Stimulated activated naive CD8-positive, alpha-beta T cell treated with anti-CD3 and anti-CD28 coated beads, Interleukin-15, Interleukin-2, amounts not matched to agents 100 U/mL and 50 U/mL, for 24 hours (primary cell): Measurements from ENCODE around the gene EFL1.
"Not testable (repeated sequence)": the region's sequence is repeated elsewhere in the genome, so short reads cannot be mapped to it uniquely, and the experiment has no call there.

ENCODE experiments used
- ATAC-seq: fragments of 150-1000 bp; cut with Tn5 transposase; one replicate; pipeline ENCODE4 v1.10.0; 2021
- DNase-seq: peaks from one replicate; pipeline ENCODE4 v3.0.0; 2021

EFL1 gene

GRCh38 chr15:82281276-82281675 lies 18.7 kb upstream of the EFL1 start:
- ATAC-seq, DNase-seq: not testable (repeated sequence)

- DNase-seq = no peak
- no peak for ATAC-seq
Measured at GRCh38 chr15:82275410-82275809, 12.9 kb upstream of the EFL1 start.

GRCh38 chr15:82272154-82272553 lies 9.6 kb upstream of the EFL1 start:
- DNase-seq (no peak), ATAC-seq (no peak)

GRCh38 chr15:82268454-82268853 lies 5.9 kb upstream of the EFL1 start:
- not testable (repeated sequence) for DNase-seq

GRCh38 chr15:82267137-82267536 lies 4.6 kb upstream of the EFL1 start:
- ATAC-seq, DNase-seq: not testable (repeated sequence)

More at GRCh38 chr15:82268454-82268853, 5.9 kb upstream of the EFL1 start:
- ATAC-seq = not testable (repeated sequence)

- no peak for ATAC-seq
- no peak for DNase-seq
Measured at GRCh38 chr15:82263350-82263749, 816 bp upstream of the EFL1 start.

- peak; percentile 51 for DNase-seq
- peak; percentile 56 for ATAC-seq
Measured at GRCh38 chr15:82261566-82262421, 740 bp downstream of the EFL1 start.

GRCh38 chr15:82248261-82248660 lies 14.3 kb downstream of the EFL1 start:
- not testable (repeated sequence) for ATAC-seq, DNase-seq

GRCh38 chr15:82245956-82246355 lies 16.6 kb downstream of the EFL1 start:
- ATAC-seq, DNase-seq: not testable (repeated sequence)

- not testable (repeated sequence) for ATAC-seq, DNase-seq
Measured at GRCh38 chr15:82243644-82244043, 18.9 kb downstream of the EFL1 start.

GRCh38 chr15:82241836-82242499 lies 20.6 kb downstream of the EFL1 start:
- DNase-seq, ATAC-seq: not testable (repeated sequence)

GRCh38 chr15:82239685-82240391 lies 22.7 kb downstream of the EFL1 start:
- ATAC-seq (no peak), DNase-seq (no peak)

- DNase-seq, ATAC-seq: not testable (repeated sequence)
Measured at GRCh38 chr15:82237944-82238534, 24.5 kb downstream of the EFL1 start.

GRCh38 chr15:82231842-82232241 lies 30.7 kb downstream of the EFL1 start:
- ATAC-seq (no peak), DNase-seq (no peak)

- no peak for DNase-seq
- no peak for ATAC-seq
Measured at GRCh38 chr15:82231233-82231632, 31.3 kb downstream of the EFL1 start.

- DNase-seq = no peak
- no peak for ATAC-seq
Measured at GRCh38 chr15:82228750-82229149, 33.8 kb downstream of the EFL1 start.

GRCh38 chr15:82221535-82221934 lies 41.0 kb downstream of the EFL1 start:
- ATAC-seq = not testable (repeated sequence)
- DNase-seq = peak; percentile 14

GRCh38 chr15:82216092-82216491 lies 46.4 kb downstream of the EFL1 start:
- DNase-seq, ATAC-seq: not testable (repeated sequence)

- ATAC-seq, DNase-seq: not testable (repeated sequence)
Measured at GRCh38 chr15:82212201-82212600, 50.3 kb downstream of the EFL1 start.

GRCh38 chr15:82210066-82210597 lies 52.4 kb downstream of the EFL1 start:
- not testable (repeated sequence) for ATAC-seq, DNase-seq

- ATAC-seq, DNase-seq: not testable (repeated sequence)
Measured at GRCh38 chr15:82204575-82204974, 58.0 kb downstream of the EFL1 start.
